Choroid plexus epithelial cell (primary cell): ENCODE results near the gene ETFA.

Experiments used
- DNase-seq: peaks from one replicate; pipeline ENCODE4 v3.0.0-alpha.2; 2010; ENCODE audit warnings: low read depth
- H3K4me3 ChIP-seq: 2 replicates; pipeline ENCODE4 v1.5.1; 2011; ENCODE audit warnings: low read depth, mild to moderate bottlenecking, control low read depth, low read length, moderate library complexity
- TF ChIP-seq, protein P1 (sequence below): conservative IDR thresholded peaks from 2 replicates; pipeline ENCODE4 v1.5.1; 2011; ENCODE audit warnings: low read depth, mild to moderate bottlenecking, control low read depth, inconsistent platforms, low read length, moderate library complexity

The ETFA gene

DNA sequence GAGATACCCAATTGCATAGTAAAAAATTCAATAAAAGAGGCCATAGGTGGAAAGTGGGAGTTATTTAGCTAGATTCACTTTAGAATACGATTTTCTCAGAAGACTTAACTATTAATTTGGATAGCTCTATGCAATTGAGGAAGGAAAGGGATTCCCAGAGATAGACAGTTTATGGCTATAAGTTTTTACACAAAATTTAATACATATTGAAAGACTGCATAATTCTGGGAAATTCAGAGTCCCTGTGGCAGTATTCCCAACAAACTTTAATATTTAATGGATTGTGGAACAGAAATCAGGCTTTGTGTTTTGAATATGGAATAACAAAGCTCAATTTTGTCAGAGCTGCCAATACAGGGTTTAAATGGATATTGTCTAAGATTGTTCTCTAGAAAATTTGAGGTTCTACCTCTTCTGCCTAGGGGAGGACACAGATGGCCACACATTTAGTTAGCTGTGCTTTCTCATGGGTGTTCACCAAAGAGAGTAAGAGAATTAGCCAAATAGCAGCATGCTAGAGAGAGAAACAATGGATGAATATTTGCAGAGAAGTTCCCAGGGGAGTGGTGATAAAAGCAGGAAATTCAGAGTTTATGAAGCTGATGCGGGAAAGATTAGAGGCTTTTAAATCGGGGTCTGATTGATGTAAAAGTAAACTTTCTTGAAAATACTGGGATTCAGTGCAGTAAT, 33.8 kb upstream of the ETFA start:
- TF ChIP-seq, protein P1, sequence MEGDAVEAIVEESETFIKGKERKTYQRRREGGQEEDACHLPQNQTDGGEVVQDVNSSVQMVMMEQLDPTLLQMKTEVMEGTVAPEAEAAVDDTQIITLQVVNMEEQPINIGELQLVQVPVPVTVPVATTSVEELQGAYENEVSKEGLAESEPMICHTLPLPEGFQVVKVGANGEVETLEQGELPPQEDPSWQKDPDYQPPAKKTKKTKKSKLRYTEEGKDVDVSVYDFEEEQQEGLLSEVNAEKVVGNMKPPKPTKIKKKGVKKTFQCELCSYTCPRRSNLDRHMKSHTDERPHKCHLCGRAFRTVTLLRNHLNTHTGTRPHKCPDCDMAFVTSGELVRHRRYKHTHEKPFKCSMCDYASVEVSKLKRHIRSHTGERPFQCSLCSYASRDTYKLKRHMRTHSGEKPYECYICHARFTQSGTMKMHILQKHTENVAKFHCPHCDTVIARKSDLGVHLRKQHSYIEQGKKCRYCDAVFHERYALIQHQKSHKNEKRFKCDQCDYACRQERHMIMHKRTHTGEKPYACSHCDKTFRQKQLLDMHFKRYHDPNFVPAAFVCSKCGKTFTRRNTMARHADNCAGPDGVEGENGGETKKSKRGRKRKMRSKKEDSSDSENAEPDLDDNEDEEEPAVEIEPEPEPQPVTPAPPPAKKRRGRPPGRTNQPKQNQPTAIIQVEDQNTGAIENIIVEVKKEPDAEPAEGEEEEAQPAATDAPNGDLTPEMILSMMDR: no peak
- H3K4me3 ChIP-seq: no peak overlapping the region
- DNase-seq: no peak

DNA sequence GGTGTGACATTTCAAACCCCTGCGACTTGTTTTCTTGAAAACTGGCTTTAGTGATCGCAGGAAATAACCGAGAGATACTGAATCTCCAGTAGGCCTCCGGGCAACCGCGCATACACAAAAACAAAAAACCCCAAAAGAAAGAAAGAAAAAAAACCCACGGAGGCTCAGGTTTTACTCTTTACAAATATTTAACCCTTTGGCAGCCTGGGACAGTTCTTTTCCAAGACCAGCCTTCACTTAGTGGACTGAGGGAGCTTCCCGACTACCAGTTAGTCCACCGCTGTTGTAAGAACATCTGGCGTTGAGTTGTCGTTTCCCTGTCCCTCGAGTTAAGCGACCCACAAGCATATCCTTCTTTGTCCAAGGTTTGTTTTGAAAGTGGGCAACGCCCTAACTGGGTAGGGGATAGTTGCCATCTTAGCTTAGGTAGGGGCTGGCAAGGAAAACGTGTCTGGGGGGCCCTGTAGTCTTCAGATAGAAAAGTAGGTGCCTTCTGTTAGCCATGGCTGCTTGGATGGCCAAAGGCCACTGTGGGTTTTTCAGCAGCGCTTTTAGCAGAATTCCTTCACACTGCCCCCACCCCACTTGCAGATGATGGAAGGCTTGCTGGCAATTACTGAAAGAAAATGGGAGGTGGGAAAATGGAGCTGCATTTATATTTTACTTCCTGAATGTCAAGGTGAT, 32.2 kb upstream of the ETFA start:
- DNase-seq: no peak
- TF ChIP-seq, protein P1: no peak
- no peak overlapping the region for H3K4me3 ChIP-seq

DNA sequence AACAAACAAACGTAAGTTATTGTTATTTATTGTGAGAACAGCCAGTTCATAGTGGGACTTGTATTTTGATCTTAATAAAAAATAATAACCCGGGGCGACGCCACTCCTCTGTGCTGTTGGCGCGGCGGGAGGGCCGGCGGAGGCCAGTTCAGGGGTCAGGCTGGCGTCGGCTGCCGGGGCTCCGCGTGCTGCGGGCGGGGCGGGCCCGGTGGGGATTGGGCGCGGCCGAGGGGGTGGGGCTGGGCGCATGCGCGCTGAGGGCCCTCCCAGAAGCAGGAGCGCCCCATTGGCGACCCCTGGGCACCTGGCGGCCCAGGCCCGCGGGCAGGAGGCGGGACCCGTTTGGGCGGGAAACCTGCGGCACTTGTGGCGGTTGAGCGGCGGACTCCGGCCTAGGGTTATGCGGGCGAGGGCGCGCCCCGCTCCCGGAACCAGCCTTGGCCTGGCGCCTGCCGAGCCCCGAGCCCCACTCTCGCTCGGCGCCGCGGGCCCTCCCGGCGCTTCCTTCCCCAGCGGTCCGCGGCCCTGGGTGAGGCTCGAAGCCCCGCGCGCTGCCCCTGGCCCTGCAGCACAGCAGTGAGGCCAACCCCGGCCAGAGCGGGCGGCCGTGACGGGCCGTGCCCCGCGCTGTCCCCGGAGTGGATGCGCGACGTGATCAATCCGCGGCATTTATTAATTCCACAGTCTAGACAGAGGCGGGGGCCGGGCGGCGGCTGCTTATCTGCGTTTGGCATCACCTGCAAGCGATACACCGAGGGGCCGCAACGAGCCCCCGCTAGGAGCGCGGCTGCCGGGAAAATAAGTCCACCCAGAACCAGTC, 31.3 kb upstream of the ETFA start:
- no peak for DNase-seq

DNA sequence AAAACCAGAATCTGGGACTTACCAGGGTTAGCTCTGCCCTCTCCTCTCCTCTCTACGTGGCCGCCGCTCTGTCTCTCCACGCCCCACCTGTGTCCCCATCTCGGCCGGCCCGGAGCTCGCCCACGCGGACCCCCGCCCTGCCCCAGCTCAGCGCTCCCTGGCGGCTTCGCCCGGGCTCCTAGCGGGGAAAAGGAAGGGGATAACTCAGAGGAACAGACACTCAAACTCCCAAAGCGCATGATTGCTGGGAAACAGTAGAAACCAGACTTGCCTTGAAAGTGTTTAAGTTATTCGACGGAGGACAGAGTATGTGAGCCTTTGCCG, 30.8 kb upstream of the ETFA start:
- H3K4me3 ChIP-seq: no peak overlapping the region
- DNase-seq: no peak
- TF ChIP-seq, protein P1: no peak

More for the DNA sequence above, 31.3 kb upstream of the ETFA start:
- no peak overlapping the region for H3K4me3 ChIP-seq
- TF ChIP-seq, protein P1: no peak

DNA sequence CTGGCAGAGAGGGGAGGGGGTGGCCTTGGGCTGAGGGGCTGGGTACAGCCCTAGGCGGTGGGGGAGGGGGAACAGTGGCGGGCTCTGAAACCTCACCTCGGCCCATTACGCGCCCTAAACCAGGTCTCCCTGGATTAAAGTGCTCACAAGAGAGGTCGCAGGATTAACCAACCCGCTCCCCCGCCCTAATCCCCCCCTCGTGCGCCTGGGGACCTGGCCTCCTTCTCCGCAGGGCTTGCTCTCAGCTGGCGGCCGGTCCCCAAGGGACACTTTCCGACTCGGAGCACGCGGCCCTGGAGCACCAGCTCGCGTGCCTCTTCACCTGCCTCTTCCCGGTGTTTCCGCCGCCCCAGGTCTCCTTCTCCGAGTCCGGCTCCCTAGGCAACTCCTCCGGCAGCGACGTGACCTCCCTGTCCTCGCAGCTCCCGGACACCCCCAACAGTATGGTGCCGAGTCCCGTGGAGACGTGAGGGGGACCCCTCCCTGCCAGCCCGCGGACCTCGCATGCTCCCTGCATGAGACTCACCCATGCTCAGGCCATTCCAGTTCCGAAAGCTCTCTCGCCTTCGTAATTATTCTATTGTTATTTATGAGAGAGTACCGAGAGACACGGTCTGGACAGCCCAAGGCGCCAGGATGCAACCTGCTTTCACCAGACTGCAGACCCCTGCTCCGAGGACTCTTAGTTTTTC, 30.2 kb upstream of the ETFA start:
- H3K4me3 ChIP-seq: no peak overlapping the region
- DNase-seq: no peak
- TF ChIP-seq, protein P1: no peak

DNA sequence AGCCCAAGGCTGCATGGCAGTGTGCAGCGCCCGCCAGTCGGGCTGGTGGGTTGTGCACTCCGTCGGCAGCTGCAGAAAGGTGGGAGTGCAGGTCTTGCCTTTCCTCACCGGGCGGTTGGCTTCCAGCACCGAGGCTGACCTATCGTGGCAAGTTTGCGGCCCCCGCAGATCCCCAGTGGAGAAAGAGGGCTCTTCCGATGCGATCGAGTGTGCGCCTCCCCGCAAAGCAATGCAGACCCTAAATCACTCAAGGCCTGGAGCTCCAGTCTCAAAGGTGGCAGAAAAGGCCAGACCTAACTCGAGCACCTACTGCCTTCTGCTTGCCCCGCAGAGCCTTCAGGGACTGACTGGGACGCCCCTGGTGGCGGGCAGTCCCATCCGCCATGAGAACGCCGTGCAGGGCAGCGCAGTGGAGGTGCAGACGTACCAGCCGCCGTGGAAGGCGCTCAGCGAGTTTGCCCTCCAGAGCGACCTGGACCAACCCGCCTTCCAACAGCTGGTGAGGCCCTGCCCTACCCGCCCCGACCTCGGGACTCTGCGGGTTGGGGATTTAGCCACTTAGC, 29.6 kb upstream of the ETFA start:
- TF ChIP-seq, protein P1: no peak
- no peak overlapping the region for H3K4me3 ChIP-seq
- DNase-seq: no peak
